ENCODE measurements around the gene R3HDM2. TPM values are rescaled to one million over a fixed set of nuclear protein-coding genes. Genes with fewer than 3 reads are reported as not detected.
"Not testable (repeated sequence)": the region's sequence is repeated elsewhere in the genome, so short reads cannot be mapped to it uniquely, and the experiment has no call there.

The R3HDM2 gene
- total RNA-seq, 1 experiment from 2014 or later = 45.4 TPM

- POLR2A ChIA-PET = no interaction called here
- intact Hi-C loops (cut with micrococcal nuclease) = no loop called here
- H3K36me3 ChIP-seq (ENCODE audit: control insufficient read depth in 1 of 2, insufficient read depth in 2 of 2, low read length in 2 of 2) = peaks cover 0 to 4% of the 10 kb centered on the region in 2 experiments; a peak in 2 of 4 replicates
- no peak overlapping the region for H3K4me2 ChIP-seq (ENCODE audit: low read length)
- H2AFZ ChIP-seq (ENCODE audit: low read depth, low read length, poor library complexity, severe bottlenecking) = no peak overlapping the region
- peaks cover 20 to 26% of the 10 kb centered on the region in 2 experiments for H3K4me1 ChIP-seq (ENCODE audit: control insufficient read depth in 1 of 2, insufficient read depth in 2 of 2, low read length in 2 of 2)
- H3K27ac ChIP-seq (ENCODE audit: low read depth, low read length) = no peak overlapping the region
- BruUV-seq (replicated peaks) = no TSS peak
- TF ChIP-seq POLR2A (IDR thresholded peaks at IDR 0.05; ENCODE audit: borderline replicate concordance, extremely low read depth, insufficient read depth, insufficient read length) (no peak), CTCF (IDR thresholded peaks at IDR 0.05 in 2 of 3, conservative IDR thresholded peaks at IDR 0.05 in 1 of 3; ENCODE audit: borderline replicate concordance in 1 of 3, insufficient read depth in 1 of 3, low read depth in 2 of 3, low read length in 2 of 3) (peak; percentile 50 to 67 (median 64); a peak in 5 of 6 replicates), RAD21 (IDR thresholded peaks at IDR 0.05; ENCODE audit: low read depth) (peak; percentile 47), FOSL1 (IDR thresholded peaks at IDR 0.05; ENCODE audit: low read depth) (no peak)
- no peaks in the 10 kb centered on the region for H3K9me2 ChIP-seq (ENCODE audit: insufficient read depth)
- H3K9me3 ChIP-seq (ENCODE audit: control insufficient read depth in 1 of 2, insufficient read depth in 1 of 2, low read depth in 1 of 2, low read length in 2 of 2) = no peaks in the 10 kb centered on the region
- H3K9ac ChIP-seq (ENCODE audit: low read length) = no peak overlapping the region
- CTCF ChIA-PET = interaction anchor here (0.9 to 2.6 kb wide), 9 partner anchors 9 to 178 kb away, joined by 3 to 9 read pairs (median 4); partner anchors contain the start of gene INHBE
- DNase-seq (ENCODE audit: low read depth, low spot score) (peak; percentile 18), ATAC-seq (peak; percentile 30)
- H3K79me2 ChIP-seq (ENCODE audit: insufficient read depth, low read length) = no peaks in the 10 kb centered on the region
- H3K27me3 ChIP-seq (ENCODE audit: insufficient read depth, low read length) = no peaks in the 10 kb centered on the region
- RAD21 ChIA-PET (ENCODE audit: low non-redundant PET in 1 of 2, low total read pairs in 2 of 2, uncharacterized antibody in 2 of 2, unreplicated experiment in 2 of 2) = no interaction called here
- no peak overlapping the region for H3K4me3 ChIP-seq (replicated peaks in 1 of 2; ENCODE audit: low read depth in 1 of 2, low read length in 2 of 2)
- no peaks in the 10 kb centered on the region for H4K20me1 ChIP-seq (ENCODE audit: insufficient read depth)
These were observed 153.8 kb downstream of the R3HDM2 start for GRCh38 chr12:57276935-57277563.

GRCh38 chr12:57276233-57276632, 154.6 kb downstream of the R3HDM2 start:
- CTCF ChIA-PET = interaction anchor here (1.2 to 2.6 kb wide), 6 partner anchors 9 to 176 kb away, joined by 3 to 9 read pairs (median 4); no protein-coding TSS in a partner anchor
- POLR2A ChIA-PET = not testable (repeated sequence)

More at GRCh38 chr12:57276233-57276632, 154.6 kb downstream of the R3HDM2 start:
- RAD21 ChIA-PET (ENCODE audit: low non-redundant PET in 1 of 2, low total read pairs in 2 of 2, uncharacterized antibody in 2 of 2, unreplicated experiment in 2 of 2); H4K20me1 ChIP-seq (ENCODE audit: insufficient read depth); BruUV-seq (replicated peaks); H3K36me3 ChIP-seq (ENCODE audit: control insufficient read depth in 1 of 2, insufficient read depth in 2 of 2, low read length in 2 of 2); H3K79me2 ChIP-seq (ENCODE audit: insufficient read depth, low read length); H3K9me3 ChIP-seq (ENCODE audit: control insufficient read depth in 1 of 2, insufficient read depth in 1 of 2, low read depth in 1 of 2, low read length in 2 of 2); H3K4me2 ChIP-seq (ENCODE audit: low read length); H3K9ac ChIP-seq (ENCODE audit: low read length); H3K27me3 ChIP-seq (ENCODE audit: insufficient read depth, low read length); H3K9me2 ChIP-seq (ENCODE audit: insufficient read depth); DNase-seq (ENCODE audit: low read depth, low spot score); ATAC-seq; H2AFZ ChIP-seq (ENCODE audit: low read depth, low read length, poor library complexity, severe bottlenecking); H3K27ac ChIP-seq (ENCODE audit: low read depth, low read length); intact Hi-C loops (cut with micrococcal nuclease); H3K4me3 ChIP-seq (replicated peaks in 1 of 2; ENCODE audit: low read depth in 1 of 2, low read length in 2 of 2): not testable (repeated sequence)
- peaks cover 20 to 26% of the 10 kb centered on the region in 2 experiments for H3K4me1 ChIP-seq (ENCODE audit: control insufficient read depth in 1 of 2, insufficient read depth in 2 of 2, low read length in 2 of 2)

Measured in HCT116 (cell line).